A549 (cell line): Measurements from ENCODE around the gene DTX3. TPM values are rescaled to one million over a fixed set of nuclear protein-coding genes. Genes with fewer than 3 reads are reported as not detected.

Experiments
- ATAC-seq, 2 experiments: fragments of 200-7000 bp in 1 of 2; fragments of >200 bp in 1 of 2; cut with Nextera tagmentation in 1 of 2; cut with Tn5 transposase in 1 of 2; 3 replicates each; pipeline versions ENCODE4 v1.8.0 to v1.9.1; 2018 to 2020; ENCODE audit warnings: mild to moderate bottlenecking in 1 of 2, moderate library complexity in 1 of 2
- CTCF ChIA-PET: fragments of 300-600 bp; sonication (Branson Sonifier 250); formaldehyde crosslinking; extraction: SDS; loops from one replicate; lab custom pipeline; 2021; ENCODE audit warnings: antibody characterized with exemption, inconsistent platforms; lab: Yijun Ruan, JAX
- POLR2A ChIA-PET: fragments of 350-600 bp; formaldehyde crosslinking; extraction: SDS; loops from one replicate; lab custom pipeline; 2021; ENCODE audit warnings: antibody characterized with exemption, inconsistent platforms; lab: Yijun Ruan, JAX
- DNase-seq, 2 experiments: peaks; one replicate each; pipeline versions ENCODE4 v3.0.0 to v3.0.0-alpha.2; 2011 to 2016; ENCODE audit warnings: low read depth in 1 of 2, low spot score in 1 of 2
- FAIRE-seq: peaks from 2 replicates; lab custom pipeline; 2011; peaks lifted over from hg19 to GRCh38; lab: Jason Lieb, UNC
- H3K27ac ChIP-seq, 2 experiments: fragments of >200 bp; sonication (Bioruptor Twin); formaldehyde crosslinking; 3 replicates each; pipeline ENCODE4 v1.5.1; 2016 to 2017
- H3K4me1 ChIP-seq: fragments of >200 bp; sonication (Bioruptor Twin); formaldehyde crosslinking; 3 replicates; pipeline ENCODE4 v1.6.1; 2016
- H3K4me2 ChIP-seq: fragments of >200 bp; sonication (Bioruptor Twin); formaldehyde crosslinking; 3 replicates; pipeline ENCODE4 v1.6.1; 2016
- H3K4me3 ChIP-seq: fragments of >200 bp; sonication (Bioruptor Twin); formaldehyde crosslinking; 3 replicates; pipeline ENCODE4 v1.5.1; 2016
- H3K9me3 ChIP-seq: fragments of >200 bp; sonication (Bioruptor Twin); formaldehyde crosslinking; 3 replicates; pipeline ENCODE4 v1.6.1; 2016
- BHLHE40 ChIP-seq: IDR thresholded peaks from 2 replicates; pipeline ENCODE4 v1.6.1; 2012; ENCODE audit warnings: low read depth, low read length, inconsistent platforms
- CBX2 ChIP-seq: fragments of 200-600 bp; sonication (generic); IDR thresholded peaks from 2 replicates; pipeline ENCODE4 v1.6.1; 2016; ENCODE audit warnings: low read depth, mild to moderate bottlenecking, borderline replicate concordance
- CEBPB ChIP-seq, 2 experiments: fragments of >200 bp in 1 of 2; sonication (Bioruptor Twin) in 1 of 2; formaldehyde crosslinking in 1 of 2; IDR thresholded peaks; 2 replicates each; pipeline ENCODE4 v1.6.1; 2012 to 2016
- CTCF ChIP-seq: fragments of >200 bp; sonication (Bioruptor Twin); formaldehyde crosslinking; IDR thresholded peaks from 3 replicates; pipeline ENCODE4 v1.5.1; 2016
- EHF ChIP-seq: fragments of 250-450 bp; sonication (Bioruptor Pico); IDR thresholded peaks from 2 replicates; pipeline ENCODE4 v1.5.0; 2020; ENCODE audit warnings: mild to moderate bottlenecking
- FOSL2 ChIP-seq, 2 experiments: fragments of 450-650 bp in 1 of 2; fragments of >200 bp in 1 of 2; sonication (Bioruptor Twin) in 1 of 2; formaldehyde crosslinking; IDR thresholded peaks; 2 replicates each; pipeline versions ENCODE4 v1.5.0 to v1.6.1; 2016 to 2020; ENCODE audit warnings: mild to moderate bottlenecking in 1 of 2, moderate library complexity in 1 of 2
- HES2 ChIP-seq: fragments of >200 bp; sonication (Bioruptor Twin); formaldehyde crosslinking; IDR thresholded peaks from 2 replicates; pipeline ENCODE4 v1.6.1; 2016
- JUNB ChIP-seq: fragments of >200 bp; sonication (Bioruptor Twin); formaldehyde crosslinking; IDR thresholded peaks from 2 replicates; pipeline ENCODE4 v1.6.1; 2016
- MYC ChIP-seq: IDR thresholded peaks from 2 replicates; pipeline ENCODE4 v1.6.1; 2012; ENCODE audit warnings: mild to moderate bottlenecking, inconsistent platforms, low read length, improper control_type of control experiment, borderline replicate concordance
- NFE2L2 ChIP-seq: fragments of 150-350 bp; conservative IDR thresholded peaks from 2 replicates; pipeline ENCODE4 v1.6.1; 2014; ENCODE audit warnings: low read length
- NPAS2 ChIP-seq: fragments of 250-450 bp; sonication (Bioruptor Pico); IDR thresholded peaks from 2 replicates; pipeline ENCODE4 v1.8.0; 2022; ENCODE audit warnings: mild to moderate bottlenecking, moderate library complexity, borderline replicate concordance
- POLR2A ChIP-seq: IDR thresholded peaks from 2 replicates; pipeline ENCODE4 v1.6.1; 2012; ENCODE audit warnings: mild to moderate bottlenecking, low read length
- SREBF2 ChIP-seq: fragments of 450-650 bp; IDR thresholded peaks from 2 replicates; pipeline ENCODE4 v1.6.1; 2014; ENCODE audit warnings: mild to moderate bottlenecking, moderate library complexity
- TFCP2L1 ChIP-seq: fragments of 250-450 bp; sonication (Bioruptor Pico); IDR thresholded peaks from 2 replicates; pipeline ENCODE4 v1.5.0; 2021; ENCODE audit warnings: mild to moderate bottlenecking
- TP53 ChIP-seq: fragments of 250-450 bp; sonication (Bioruptor Pico); IDR thresholded peaks from 2 replicates; pipeline ENCODE4 v1.5.0; 2021; ENCODE audit warnings: mild to moderate bottlenecking, moderate library complexity
- ZC3H11A ChIP-seq: fragments of 450-650 bp; IDR thresholded peaks from 2 replicates; pipeline ENCODE4 v1.6.1; 2014; ENCODE audit warnings: antibody characterized with exemption, mild to moderate bottlenecking
- WGBS: methylation state at CpG from one replicate; pipeline ENCODE4 v1.1.6; 2017; ENCODE audit errors: missing lambda C conversion rate; 5-methylcytosine and 5-hydroxymethylcytosine counted together
- polyA plus RNA-seq, 4 experiments: library from polyadenylated mRNA; depleted of rRNA in 3 of 4; stranded (reverse); fragments of >200 nt; fragmentation: RNase III in 1 of 4; extraction: RNeasy Plus Mini Kit Qiagen cat#74134 plus additional on column Dnase treatment in 1 of 4; gene quantifications; 2 replicates in 3 of 4; 3 replicates in 1 of 4; pipeline ENCODE4 v1.2.3, GENCODE V29; 2011 to 2017
- TF ChIP-seq, protein P1 (sequence below): fragments of 250-450 bp; sonication (Bioruptor Pico); IDR thresholded peaks from 2 replicates; pipeline ENCODE4 v1.5.0; 2020; ENCODE audit warnings: low read depth, mild to moderate bottlenecking, moderate library complexity
- TF ChIP-seq, protein P2 (sequence below): fragments of >200 bp; sonication (Bioruptor Twin); formaldehyde crosslinking; IDR thresholded peaks from 3 replicates; pipeline ENCODE4 v1.6.1; 2016
- TF ChIP-seq, protein P3 (sequence below): IDR thresholded peaks from 2 replicates; pipeline ENCODE4 v1.6.1; 2012; ENCODE audit warnings: low read depth, borderline replicate concordance

Gene DTX3
- polyA plus RNA-seq, 2 of the 4 experiments (the other 2 are of a cell fraction), result 21.7 to 24.7 TPM

GRCh38 chr12:57607958-57608663, 3.5 kb downstream of the DTX3 start:
- ChIA-PET CTCF (interaction anchor here (0.9 to 20.9 kb wide), 6 partner anchors 8 to 40 kb away, joined by 3 to 336 read pairs (median 3); partner anchors contain the start of gene B4GALNT1), POLR2A (no interaction called here)
- DNase-seq (no peak), ATAC-seq (no peak), FAIRE-seq (no peak)
- Histone ChIP-seq H3K27ac (no peak overlapping the region), H3K4me1 (peaks cover 24% of the 10 kb centered on the region; the same call in 2 of the 3 replicates), H3K4me3 (no peak overlapping the region), H3K9me3 (no peaks in the 10 kb centered on the region), H3K4me2 (no peak overlapping the region)
- TF ChIP-seq EHF (CRISPR knock-in tag), result no peak
- TF ChIP-seq, protein P1, sequence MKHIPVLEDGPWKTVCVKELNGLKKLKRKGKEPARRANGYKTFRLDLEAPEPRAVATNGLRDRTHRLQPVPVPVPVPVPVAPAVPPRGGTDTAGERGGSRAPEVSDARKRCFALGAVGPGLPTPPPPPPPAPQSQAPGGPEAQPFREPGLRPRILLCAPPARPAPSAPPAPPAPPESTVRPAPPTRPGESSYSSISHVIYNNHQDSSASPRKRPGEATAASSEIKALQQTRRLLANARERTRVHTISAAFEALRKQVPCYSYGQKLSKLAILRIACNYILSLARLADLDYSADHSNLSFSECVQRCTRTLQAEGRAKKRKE (CRISPR knock-in tag), result no peak
- TF ChIP-seq BHLHE40, result no peak
- TF ChIP-seq CTCF, result no peak
- no peak for TF ChIP-seq CBX2
- TF ChIP-seq HES2, result no peak
- TF ChIP-seq NPAS2 (CRISPR knock-in tag), result no peak
- TF ChIP-seq CEBPB (IDR thresholded peaks at IDR 0.05), result no peak
- no peak for TF ChIP-seq TP53
- no peak for TF ChIP-seq NFE2L2
- TF ChIP-seq POLR2A, result no peak
- TF ChIP-seq JUNB, result no peak
- TF ChIP-seq, protein P2, sequence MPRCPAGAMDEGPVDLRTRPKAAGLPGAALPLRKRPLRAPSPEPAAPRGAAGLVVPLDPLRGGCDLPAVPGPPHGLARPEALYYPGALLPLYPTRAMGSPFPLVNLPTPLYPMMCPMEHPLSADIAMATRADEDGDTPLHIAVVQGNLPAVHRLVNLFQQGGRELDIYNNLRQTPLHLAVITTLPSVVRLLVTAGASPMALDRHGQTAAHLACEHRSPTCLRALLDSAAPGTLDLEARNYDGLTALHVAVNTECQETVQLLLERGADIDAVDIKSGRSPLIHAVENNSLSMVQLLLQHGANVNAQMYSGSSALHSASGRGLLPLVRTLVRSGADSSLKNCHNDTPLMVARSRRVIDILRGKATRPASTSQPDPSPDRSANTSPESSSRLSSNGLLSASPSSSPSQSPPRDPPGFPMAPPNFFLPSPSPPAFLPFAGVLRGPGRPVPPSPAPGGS, result no peak
- TF ChIP-seq ZC3H11A, result no peak
- TF ChIP-seq, protein P3, sequence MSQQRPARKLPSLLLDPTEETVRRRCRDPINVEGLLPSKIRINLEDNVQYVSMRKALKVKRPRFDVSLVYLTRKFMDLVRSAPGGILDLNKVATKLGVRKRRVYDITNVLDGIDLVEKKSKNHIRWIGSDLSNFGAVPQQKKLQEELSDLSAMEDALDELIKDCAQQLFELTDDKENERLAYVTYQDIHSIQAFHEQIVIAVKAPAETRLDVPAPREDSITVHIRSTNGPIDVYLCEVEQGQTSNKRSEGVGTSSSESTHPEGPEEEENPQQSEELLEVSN, result no peak
- TF ChIP-seq MYC, result no peak
- no peak for TF ChIP-seq SREBF2
- no peak for TF ChIP-seq FOSL2 (IDR thresholded peaks at IDR 0.05)
- no peak for TF ChIP-seq FOSL2 (CRISPR knock-in tag; IDR thresholded peaks at IDR 0.05)
- 90% methylated on average over 12 of the region's 12 CpGs for WGBS

- H3K4me1 ChIP-seq, result peaks cover 19% of the 10 kb centered on the region; the same call in 2 of the 3 replicates
- H3K4me3 ChIP-seq, result no peak overlapping the region
- FAIRE-seq (no peak), DNase-seq (no peak), ATAC-seq (no peak)
- no peak for TF ChIP-seq TFCP2L1
- no peak overlapping the region for H3K27ac ChIP-seq
- POLR2A ChIA-PET, result interaction anchor here (0.6 to 0.7 kb wide), 2 partner anchors 10 to 92 kb away, joined by 4 to 7 read pairs; no protein-coding TSS in a partner anchor
- H3K4me2 ChIP-seq, result no peak overlapping the region
- 88% methylated on average over 16 of the region's 19 CpGs for whole genome bisulfite sequencing
- no peaks in the 10 kb centered on the region for H3K9me3 ChIP-seq
- CTCF ChIA-PET, result interaction anchor here (0.7 to 20.9 kb wide), 6 partner anchors 9 to 42 kb away, joined by 3 to 336 read pairs (median 4); partner anchors contain the start of gene B4GALNT1
These were observed 4.6 kb downstream of the DTX3 start for GRCh38 chr12:57609101-57609780.
